GM12878 (cell line): ENCODE measurements around the gene DISC1. TPM values are rescaled to one million over a fixed set of nuclear protein-coding genes. Genes with fewer than 3 reads are reported as not detected.

Experiments
- ATAC-seq: fragments of 200-7000 bp; cut with Tn5 transposase; 3 replicates; pipeline ENCODE4 v1.9.1; 2020; ENCODE audit warnings: mild to moderate bottlenecking, moderate library complexity
- BruUV-seq: library from RNA; stranded (reverse); fragments of 400-500 nt; replicated peaks from 2 replicates; lab custom pipeline; 2021; lab: Mats Ljungman, UMichigan
- CTCF ChIA-PET: fragments of 300-600 bp; sonication (Branson Sonifier 250); formaldehyde crosslinking; extraction: SDS; loops from one replicate; lab custom pipeline; 2021; ENCODE audit warnings: inconsistent platforms; lab: Yijun Ruan, JAX
- POLR2A ChIA-PET: fragments of 350-600 bp; formaldehyde crosslinking; extraction: SDS; loops from one replicate; lab custom pipeline; 2021; ENCODE audit warnings: inconsistent platforms; lab: Charles Lee
- RAD21 ChIA-PET: fragments of 300-600 bp; sonication (Branson Sonifier 250); formaldehyde crosslinking; loops from one replicate; lab custom pipeline; 2023; ENCODE audit warnings: antibody characterized with exemption; ENCODE audit not compliant: unreplicated experiment; lab: Charles Lee
- SMC1A ChIA-PET: fragments of 300-600 bp; sonication (Branson Sonifier 250); formaldehyde crosslinking; loops from one replicate; lab custom pipeline; 2023; ENCODE audit not compliant: unreplicated experiment, uncharacterized antibody; lab: Charles Lee
- DNase-seq: peaks from one replicate; pipeline ENCODE4 v3.0.0-alpha.2; 2011; ENCODE audit warnings: low read depth, low spot score
- FAIRE-seq: peaks from 3 replicates; lab custom pipeline; 2011; peaks lifted over from hg19 to GRCh38; lab: Jason Lieb, UNC
- H2AFZ ChIP-seq: 2 replicates; pipeline ENCODE4 v1.6.0; 2011; ENCODE audit warnings: low read depth, low read length, control low read depth; ENCODE audit not compliant: control insufficient read depth
- H3K27ac ChIP-seq: 2 replicates; pipeline ENCODE4 v1.5.1; 2011; ENCODE audit warnings: control low read depth; ENCODE audit not compliant: control insufficient read depth, insufficient read depth
- H3K27me3 ChIP-seq, 2 experiments: replicated peaks in 1 of 2; 2 replicates each; pipeline versions ENCODE4 v1.6.0 to v1.6.1; 2011; ENCODE audit warnings: low read length in 1 of 2; ENCODE audit not compliant: control insufficient read depth in 2 of 2, insufficient read depth in 2 of 2
- H3K36me3 ChIP-seq, 2 experiments: 2 replicates each; pipeline ENCODE4 v1.5.1; 2011; ENCODE audit warnings: low read length in 1 of 2; ENCODE audit not compliant: control insufficient read depth in 2 of 2, insufficient read depth in 2 of 2
- H3K4me1 ChIP-seq: 2 replicates; pipeline ENCODE4 v1.6.1; 2011; ENCODE audit warnings: mild to moderate bottlenecking, low read length, moderate library complexity, mixed read lengths; ENCODE audit not compliant: control insufficient read depth, insufficient read depth
- H3K4me2 ChIP-seq: 2 replicates; pipeline ENCODE4 v1.6.0; 2011; ENCODE audit warnings: control low read depth; ENCODE audit not compliant: control insufficient read depth, insufficient read depth
- H3K4me3 ChIP-seq: fragments of 200-600 bp; sonication (generic); 2 replicates; pipeline ENCODE4 v1.5.1; 2016
- H3K79me2 ChIP-seq: 2 replicates; pipeline ENCODE4 v1.6.0; 2011; ENCODE audit warnings: low read length; ENCODE audit not compliant: control insufficient read depth, insufficient read depth
- H3K9ac ChIP-seq: 2 replicates; pipeline ENCODE4 v1.8.0; 2011; ENCODE audit warnings: low read length, control low read depth, mixed read lengths; ENCODE audit not compliant: control insufficient read depth, insufficient read depth
- H3K9me3 ChIP-seq: replicated peaks from 3 replicates; pipeline ENCODE4 v1.5.1; 2011; ENCODE audit warnings: mild to moderate bottlenecking, low read length; ENCODE audit not compliant: control insufficient read depth, insufficient read depth
- H4K20me1 ChIP-seq: 2 replicates; pipeline ENCODE4 v1.6.0; 2011; ENCODE audit not compliant: control insufficient read depth, insufficient read depth
- POU2F2 ChIP-seq: IDR thresholded peaks from 3 replicates; pipeline ENCODE4 v1.6.1; 2011; ENCODE audit warnings: low read depth, mild to moderate bottlenecking, low read length, borderline replicate concordance
- SPI1 ChIP-seq: IDR thresholded peaks from 2 replicates; pipeline ENCODE4 v1.6.1; 2011; ENCODE audit warnings: low read depth, mild to moderate bottlenecking, low read length, moderate library complexity, borderline replicate concordance; ENCODE audit not compliant: insufficient read depth
- ZNF274 ChIP-seq: IDR thresholded peaks from one replicate; pipeline ENCODE4 v1.8.0; 2011; ENCODE audit not compliant: insufficient read length, insufficient read depth
- WGBS: methylation state at CpG from one replicate; pipeline ENCODE4 v1.1.6; 2016; ENCODE audit warnings: low lambda C conversion rate; ENCODE audit not compliant: insufficient replicate concordance, insufficient coverage; ENCODE audit errors: missing lambda C conversion rate; 5-methylcytosine and 5-hydroxymethylcytosine counted together
- in situ Hi-C: fragments of 300-500 bp; cut with MboI; formaldehyde crosslinking; loops from 9 replicates; pipeline ENCODE4 v1.14.3; 2018; ENCODE audit warnings: mixed read lengths
- intact Hi-C: fragments of 100-400 bp; cut with micrococcal nuclease; formaldehyde crosslinking; loops from one replicate; pipeline ENCODE4 v1.14.2; 2022; ENCODE audit not compliant: unreplicated experiment
- polyA plus RNA-seq, 11 experiments: library from polyadenylated mRNA; depleted of rRNA in 4 of 11; unstranded in 6 of 11; stranded (reverse) in 5 of 11; fragments of >200 nt; fragmentation: Nextera tagmentation in 4 of 11; fragmentation: Illumina TruSeq in 1 of 11; extraction: Ambion mirVana in 4 of 11; extraction: Trizol in 1 of 11; gene quantifications; 1 replicate in 1 of 11; 2 replicates in 10 of 11; pipeline versions ENCODE4 v1.2.1 to v1.2.3, GENCODE V29; 2011 to 2016; ENCODE audit warnings: inconsistent platforms in 2 of 11, missing spikeins in 2 of 11, low read depth in 1 of 11
- total RNA-seq, 4 experiments: library from RNA; depleted of rRNA in 3 of 4; stranded (reverse); fragments of >200 nt in 3 of 4; fragmentation: Illumina TruSeq in 1 of 4; extraction: Trizol in 1 of 4; gene quantifications; 2 replicates each; pipeline versions ENCODE4 v1.2.1 to v1.2.3, GENCODE V29; 2013 to 2021
- TF ChIP-seq, protein P1 (sequence below): fragments of 450-650 bp; formaldehyde crosslinking; IDR thresholded peaks from 2 replicates; pipeline ENCODE4 v1.4.0; 2022; ENCODE audit warnings: mild to moderate bottlenecking, moderate library complexity
- TF ChIP-seq, protein P2 (sequence below), 3 experiments: IDR thresholded peaks in 2 of 3; conservative IDR thresholded peaks in 1 of 3; 2 replicates each; pipeline ENCODE4 v1.5.1; 2011; ENCODE audit warnings: low read depth in 3 of 3, low read length in 3 of 3, mild to moderate bottlenecking in 3 of 3, control low read depth in 2 of 3, moderate library complexity in 2 of 3, inconsistent platforms in 1 of 3, mixed read lengths in 1 of 3; ENCODE audit not compliant: control insufficient read depth in 2 of 3, insufficient read depth in 1 of 3; ENCODE audit errors: extremely low read depth in 1 of 3

Gene DISC1
- total and polyA plus RNA-seq, 10 of the 15 experiments (the other 5 are each of a cell fraction or from before 2014, with no cell fraction given) = 0.05 to 0.72 (median 0.19) TPM; not detected in 1

DNA sequence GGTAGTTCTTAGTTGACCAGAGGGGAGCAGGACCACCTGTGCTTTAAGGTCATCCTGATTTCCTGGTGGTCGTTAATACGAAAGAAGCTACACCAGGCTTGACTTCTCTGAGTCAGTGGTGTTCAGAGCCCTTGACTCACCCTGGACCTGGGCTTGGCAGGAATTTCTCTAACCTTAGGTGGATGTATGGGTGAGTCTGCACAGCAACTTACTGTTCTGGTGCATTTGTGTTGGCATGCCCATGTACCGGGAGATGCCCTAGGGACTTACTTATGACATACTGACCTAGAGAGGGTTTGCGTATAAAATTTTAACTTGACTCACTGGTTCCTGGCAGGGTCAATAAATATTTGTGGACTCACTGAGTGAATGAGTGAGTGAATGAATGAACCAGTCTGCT lies 304.6 kb downstream of the DISC1 start (continued):
- TF ChIP-seq, protein P1, sequence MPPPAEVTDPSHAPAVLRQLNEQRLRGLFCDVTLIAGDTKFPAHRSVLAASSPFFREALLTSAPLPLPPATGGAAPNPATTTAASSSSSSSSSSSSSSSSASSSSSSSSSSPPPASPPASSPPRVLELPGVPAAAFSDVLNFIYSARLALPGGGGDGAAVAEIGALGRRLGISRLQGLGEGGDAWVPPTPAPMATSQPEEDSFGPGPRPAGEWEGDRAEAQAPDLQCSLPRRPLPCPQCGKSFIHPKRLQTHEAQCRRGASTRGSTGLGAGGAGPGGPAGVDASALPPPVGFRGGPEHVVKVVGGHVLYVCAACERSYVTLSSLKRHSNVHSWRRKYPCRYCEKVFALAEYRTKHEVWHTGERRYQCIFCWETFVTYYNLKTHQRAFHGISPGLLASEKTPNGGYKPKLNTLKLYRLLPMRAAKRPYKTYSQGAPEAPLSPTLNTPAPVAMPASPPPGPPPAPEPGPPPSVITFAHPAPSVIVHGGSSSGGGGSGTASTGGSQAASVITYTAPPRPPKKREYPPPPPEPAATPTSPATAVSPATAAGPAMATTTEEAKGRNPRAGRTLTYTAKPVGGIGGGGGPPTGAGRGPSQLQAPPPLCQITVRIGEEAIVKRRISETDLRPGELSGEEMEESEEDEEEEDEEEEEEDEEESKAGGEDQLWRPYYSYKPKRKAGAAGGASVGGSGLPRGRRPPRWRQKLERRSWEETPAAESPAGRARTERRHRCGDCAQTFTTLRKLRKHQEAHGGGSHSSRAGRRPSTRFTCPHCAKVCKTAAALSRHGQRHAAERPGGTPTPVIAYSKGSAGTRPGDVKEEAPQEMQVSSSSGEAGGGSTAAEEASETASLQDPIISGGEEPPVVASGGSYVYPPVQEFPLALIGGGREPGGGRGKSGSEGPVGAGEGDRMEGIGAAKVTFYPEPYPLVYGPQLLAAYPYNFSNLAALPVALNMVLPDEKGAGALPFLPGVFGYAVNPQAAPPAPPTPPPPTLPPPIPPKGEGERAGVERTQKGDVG (CRISPR knock-in tag) = no peak
- no peak for TF ChIP-seq SPI1
- TF ChIP-seq ZNF274 = no peak

DNA sequence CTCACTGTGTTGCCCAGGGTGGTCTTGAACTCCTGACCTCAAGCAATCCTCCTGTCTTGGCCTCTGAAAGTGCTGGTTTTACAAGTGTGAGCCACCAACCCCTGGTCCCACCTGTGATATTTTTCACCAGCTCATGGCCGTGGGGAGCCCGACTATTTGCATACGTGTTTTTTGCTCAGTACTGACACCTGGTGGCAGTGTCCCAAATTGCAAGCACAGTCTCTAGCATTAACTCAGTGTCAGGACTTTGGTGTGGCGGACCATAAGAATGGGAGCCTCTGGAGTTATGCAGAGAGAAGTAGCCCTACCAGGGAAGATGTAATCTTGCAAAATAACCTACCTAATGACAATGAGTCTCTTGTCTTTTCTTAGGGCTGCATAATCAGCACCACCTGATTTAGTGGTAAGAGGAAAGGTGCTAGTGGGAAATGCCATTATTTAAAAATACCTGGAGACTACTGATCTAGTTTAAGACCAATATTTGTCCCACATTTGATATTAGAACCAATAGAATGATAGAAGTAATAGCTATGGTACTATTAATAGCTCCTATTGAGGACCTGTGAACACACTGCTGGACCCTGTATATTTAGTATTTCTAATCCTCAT lies 305.4 kb downstream of the DISC1 start:
- H3K36me3 ChIP-seq = no peaks in the 10 kb centered on the region
- no peaks in the 10 kb centered on the region; the same call in 2 of the 3 replicates for H3K9me3 ChIP-seq
- no peak overlapping the region for H2AFZ ChIP-seq
- POLR2A ChIA-PET = no interaction called here
- H3K27ac ChIP-seq = no peak overlapping the region
- BruUV-seq = no TSS peak
- intact Hi-C loops = no loop called here
- DNase-seq (no peak), ATAC-seq (no peak; the same call in 2 of the 3 replicates), FAIRE-seq (no peak)
- H3K79me2 ChIP-seq = no peaks in the 10 kb centered on the region
- no peaks in the 10 kb centered on the region for H3K4me1 ChIP-seq
- H3K9ac ChIP-seq = no peak overlapping the region
- H3K4me2 ChIP-seq = no peak overlapping the region
- RAD21 ChIA-PET = no interaction called here
- in situ Hi-C loops = no loop called here
- H3K27me3 ChIP-seq = peaks cover 0 to 2% of the 10 kb centered on the region in 2 experiments; a peak in 2 of 4 replicates
- H4K20me1 ChIP-seq = no peaks in the 10 kb centered on the region
- SMC1A ChIA-PET = no interaction called here
- no peak overlapping the region for H3K4me3 ChIP-seq
- CTCF ChIA-PET = interaction anchor here (0.6 to 1.4 kb wide), 6 partner anchors 35 to 1315 kb away, joined by 3 to 4 read pairs (median 4); no protein-coding TSS in a partner anchor
- TF ChIP-seq POU2F2 (peak; percentile 63; the same call in 1 of the 3 replicates), ZNF274 (no peak)
- TF ChIP-seq, protein P2, sequence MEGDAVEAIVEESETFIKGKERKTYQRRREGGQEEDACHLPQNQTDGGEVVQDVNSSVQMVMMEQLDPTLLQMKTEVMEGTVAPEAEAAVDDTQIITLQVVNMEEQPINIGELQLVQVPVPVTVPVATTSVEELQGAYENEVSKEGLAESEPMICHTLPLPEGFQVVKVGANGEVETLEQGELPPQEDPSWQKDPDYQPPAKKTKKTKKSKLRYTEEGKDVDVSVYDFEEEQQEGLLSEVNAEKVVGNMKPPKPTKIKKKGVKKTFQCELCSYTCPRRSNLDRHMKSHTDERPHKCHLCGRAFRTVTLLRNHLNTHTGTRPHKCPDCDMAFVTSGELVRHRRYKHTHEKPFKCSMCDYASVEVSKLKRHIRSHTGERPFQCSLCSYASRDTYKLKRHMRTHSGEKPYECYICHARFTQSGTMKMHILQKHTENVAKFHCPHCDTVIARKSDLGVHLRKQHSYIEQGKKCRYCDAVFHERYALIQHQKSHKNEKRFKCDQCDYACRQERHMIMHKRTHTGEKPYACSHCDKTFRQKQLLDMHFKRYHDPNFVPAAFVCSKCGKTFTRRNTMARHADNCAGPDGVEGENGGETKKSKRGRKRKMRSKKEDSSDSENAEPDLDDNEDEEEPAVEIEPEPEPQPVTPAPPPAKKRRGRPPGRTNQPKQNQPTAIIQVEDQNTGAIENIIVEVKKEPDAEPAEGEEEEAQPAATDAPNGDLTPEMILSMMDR (IDR thresholded peaks at IDR 0.05 in 2 of 3, conservative IDR thresholded peaks at IDR 0.05 in 1 of 3; ENCODE audit: control insufficient read depth in 2 of 3, extremely low read depth in 1 of 3, insufficient read depth in 1 of 3, low read depth in 3 of 3, low read length in 3 of 3) = peak in 2 of 3 experiments; percentile 54 to 63; a peak in 5 of 6 replicates
- 36% methylated on average over 4 of the region's 4 CpGs for WGBS
